ENCODE measurements around the gene ADAMTSL1. TPM values are rescaled to one million over a fixed set of nuclear protein-coding genes. Genes with fewer than 3 reads are reported as not detected.
A peak's percentile ranks its signal among the peaks of the same experiment; 100 is the strongest.
"Not testable (repeated sequence)": the region's sequence is repeated elsewhere in the genome, so short reads cannot be mapped to it uniquely, and the experiment has no call there.

The ADAMTSL1 gene
- total RNA-seq, 4 donors from 2014 or later, result 2.0 to 7.3 (median 3.7) TPM

- ATAC-seq (ENCODE audit: low FRiP score) (peak; percentile 35), DNase-seq (ENCODE audit: low spot score) (no peak)
- TF ChIP-seq CTCF (IDR thresholded peaks at IDR 0.05), result no peak
Observed at GRCh38 chr9:18863791-18864190, 389.8 kb downstream of the ADAMTSL1 start.

GRCh38 chr9:18864516-18864915 is 390.6 kb downstream of the ADAMTSL1 start:
- no peak for ATAC-seq (ENCODE audit: low FRiP score)
- no peak for DNase-seq (ENCODE audit: low spot score)
- TF ChIP-seq CTCF (IDR thresholded peaks at IDR 0.05), result no peak

- ATAC-seq (ENCODE audit: low FRiP score), result no peak
- no peak for DNase-seq (ENCODE audit: low spot score)
- no peak for TF ChIP-seq CTCF (IDR thresholded peaks at IDR 0.05)
Observed at GRCh38 chr9:18865542-18865941, 391.6 kb downstream of the ADAMTSL1 start.

GRCh38 chr9:18866121-18866831 is 392.3 kb downstream of the ADAMTSL1 start:
- DNase-seq (ENCODE audit: low spot score), result no peak
- ATAC-seq (ENCODE audit: low FRiP score), result no peak
- TF ChIP-seq CTCF (IDR thresholded peaks at IDR 0.05), result no peak

- DNase-seq (ENCODE audit: low spot score), result no peak
- no peak for ATAC-seq (ENCODE audit: low FRiP score)
- TF ChIP-seq CTCF (IDR thresholded peaks at IDR 0.05), result no peak
Observed at GRCh38 chr9:18869725-18870124, 395.8 kb downstream of the ADAMTSL1 start.

DNA sequence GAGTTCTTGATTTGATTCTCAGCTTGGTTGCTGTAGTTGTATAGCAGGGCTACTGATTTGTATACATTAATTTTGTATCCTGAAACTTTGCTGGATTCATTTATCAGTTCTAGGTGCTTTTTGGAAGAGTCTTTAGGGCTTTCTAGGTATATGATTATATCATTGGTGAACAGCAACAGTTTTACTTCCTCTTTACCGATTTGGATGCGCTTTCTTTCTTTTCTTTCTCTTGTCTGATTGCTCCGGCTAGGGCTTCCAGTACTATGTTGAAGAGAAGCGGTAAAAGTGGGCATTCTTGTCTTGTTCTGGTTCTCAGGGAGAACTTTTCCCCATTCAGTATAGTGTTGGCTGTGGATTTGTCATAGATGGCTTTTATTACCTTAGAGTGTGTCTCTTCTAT is 400.1 kb downstream of the ADAMTSL1 start:
- TF ChIP-seq CTCF (IDR thresholded peaks at IDR 0.05), result no peak
- DNase-seq (ENCODE audit: low spot score), result no peak
- no peak for ATAC-seq (ENCODE audit: low FRiP score)

DNA sequence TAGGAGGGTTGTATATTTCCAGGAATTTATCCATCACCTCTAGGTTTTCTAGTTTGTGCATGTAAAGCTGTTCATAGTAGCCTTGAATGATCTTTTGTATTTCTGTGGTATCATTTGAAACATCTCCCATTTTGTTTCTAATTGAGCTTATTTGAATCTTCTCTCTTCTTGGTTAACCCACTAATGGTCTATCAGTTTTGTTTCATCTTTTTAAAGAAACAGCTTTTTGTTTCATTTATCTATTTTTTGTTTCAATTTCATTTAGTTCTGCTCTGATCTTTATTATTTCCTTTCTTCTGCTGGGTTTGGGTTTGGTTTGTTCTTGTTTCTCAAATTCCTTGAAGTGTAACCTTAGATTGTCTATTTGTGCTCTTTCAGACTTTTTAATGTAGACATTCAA is 401.0 kb downstream of the ADAMTSL1 start:
- not testable (repeated sequence) for DNase-seq (ENCODE audit: low spot score); ATAC-seq (ENCODE audit: low FRiP score)

Measured in omental fat pad (tissue), 4 donors.